Caco-2 (cell line): ENCODE data around the gene KIF6. TPM values are rescaled to one million over a fixed set of nuclear protein-coding genes. Genes with fewer than 3 reads are reported as not detected.

ENCODE experiments used
- BruUV-seq: library from RNA; stranded (reverse); fragments of 400-500 nt; replicated peaks from 2 replicates; lab custom pipeline; 2021; lab: Mats Ljungman, UMichigan
- CTCF ChIA-PET: fragments of 300-600 bp; sonication (Branson Sonifier 250); formaldehyde crosslinking; loops from one replicate; lab custom pipeline; 2022; ENCODE audit warnings: antibody characterized with exemption; lab: Charles Lee
- POLR2A ChIA-PET: fragments of 300-600 bp; sonication (Branson Sonifier 250); formaldehyde crosslinking; loops from one replicate; lab custom pipeline; 2022; ENCODE audit warnings: antibody characterized with exemption; lab: Charles Lee
- DNase-seq, 2 experiments: peaks; one replicate each; pipeline versions ENCODE4 v3.0.0 to v3.0.0-alpha.2; 2020 to 2022
- H3K27me3 ChIP-seq: replicated peaks from 2 replicates; pipeline ENCODE4 v1.6.0; 2011; ENCODE audit warnings: low read length; ENCODE audit not compliant: control insufficient read depth, insufficient read depth
- H3K36me3 ChIP-seq: 2 replicates; pipeline ENCODE4 v1.5.1; 2011; ENCODE audit warnings: low read length; ENCODE audit not compliant: control insufficient read depth, insufficient read depth
- H3K4me1 ChIP-seq: fragments of 250-450 bp; sonication (Bioruptor Pico); 2 replicates; pipeline ENCODE4 v1.5.1; 2020; ENCODE audit warnings: mild to moderate bottlenecking
- H3K4me3 ChIP-seq: 2 replicates; pipeline ENCODE4 v1.5.1; 2011; ENCODE audit warnings: low read depth, mild to moderate bottlenecking, control low read depth, low read length
- H3K9me3 ChIP-seq: fragments of 250-450 bp; sonication (Bioruptor Pico); 2 replicates; pipeline ENCODE4 v1.5.1; 2020; ENCODE audit warnings: mild to moderate bottlenecking, moderate library complexity
- H3K27ac Mint-ChIP-seq: one replicate; pipeline ENCODE4 v1.8.0; 2022; ENCODE audit warnings: mixed read lengths; ENCODE audit not compliant: unreplicated experiment
- H3K27me3 Mint-ChIP-seq: one replicate; pipeline ENCODE4 v1.8.0; 2022; ENCODE audit warnings: mixed read lengths; ENCODE audit not compliant: insufficient read depth, unreplicated experiment
- H3K36me3 Mint-ChIP-seq: one replicate; pipeline ENCODE4 v1.8.0; 2022; ENCODE audit warnings: mild to moderate bottlenecking, mixed read lengths; ENCODE audit not compliant: insufficient read depth, unreplicated experiment
- H3K4me1 Mint-ChIP-seq: one replicate; pipeline ENCODE4 v1.8.0; 2022; ENCODE audit warnings: low read depth, mixed read lengths; ENCODE audit not compliant: unreplicated experiment
- H3K4me3 Mint-ChIP-seq: one replicate; pipeline ENCODE4 v1.8.0; 2022; ENCODE audit warnings: mild to moderate bottlenecking, moderate library complexity, mixed read lengths; ENCODE audit not compliant: unreplicated experiment
- H3K9me3 Mint-ChIP-seq: one replicate; pipeline ENCODE4 v1.8.0; 2022; ENCODE audit warnings: mixed read lengths; ENCODE audit not compliant: unreplicated experiment
- CTCF ChIP-seq, 2 experiments: fragments of 200-600 bp in 1 of 2; IDR thresholded peaks; 1 replicate in 1 of 2; 2 replicates in 1 of 2; pipeline versions ENCODE4 v1.5.1 to v1.8.0; 2011 to 2022; ENCODE audit warnings: antibody characterized with exemption in 1 of 2, control low read depth in 1 of 2, inconsistent platforms in 1 of 2, low read depth in 1 of 2, low read length in 1 of 2, mild to moderate bottlenecking in 1 of 2, moderate library complexity in 1 of 2; ENCODE audit not compliant: insufficient read depth in 1 of 2, severe bottlenecking in 1 of 2, unreplicated experiment in 1 of 2
- intact Hi-C: fragments of 100-400 bp; cut with micrococcal nuclease; formaldehyde crosslinking; loops from one replicate; pipeline ENCODE4 v1.10.0; 2022; ENCODE audit not compliant: unreplicated experiment
- total RNA-seq: library from RNA; stranded (reverse); gene quantifications from 2 replicates; pipeline ENCODE4 v1.2.3, GENCODE V29; 2022

KIF6 gene
- total RNA-seq, 1 experiment from 2014 or later: not detected

GRCh38 chr6:39428152-39428551, 297.1 kb downstream of the KIF6 start:
- Mint-ChIP-seq H3K27me3 (peaks cover 4% of the 10 kb centered on the region), H3K36me3 (no peaks in the 10 kb centered on the region), H3K4me1 (no peaks in the 10 kb centered on the region), H3K4me3 (no peak overlapping the region), H3K27ac (no peak overlapping the region), H3K9me3 (no peaks in the 10 kb centered on the region)
- no TSS peak for BruUV-seq
- Histone ChIP-seq H3K4me3 (no peak overlapping the region), H3K36me3 (no peaks in the 10 kb centered on the region), H3K9me3 (no peaks in the 10 kb centered on the region), H3K27me3 (no peaks in the 10 kb centered on the region), H3K4me1 (no peaks in the 10 kb centered on the region)
- no peak for DNase-seq
- ChIA-PET CTCF (no interaction called here), POLR2A (no interaction called here)
- TF ChIP-seq CTCF (IDR thresholded peaks at IDR 0.05; ENCODE audit: insufficient read depth in 1 of 2, low read depth in 1 of 2, low read length in 1 of 2, severe bottlenecking in 1 of 2, unreplicated experiment in 1 of 2): no peak
- intact Hi-C loops: no loop called here

GRCh38 chr6:39426073-39426456, 299.1 kb downstream of the KIF6 start:
- Mint-ChIP-seq H3K27ac (no peak overlapping the region), H3K27me3 (peaks cover 11% of the 10 kb centered on the region), H3K36me3 (no peaks in the 10 kb centered on the region), H3K4me3 (no peak overlapping the region), H3K9me3 (no peaks in the 10 kb centered on the region), H3K4me1 (no peaks in the 10 kb centered on the region)
- no peak overlapping the region for H3K4me3 ChIP-seq
- ChIA-PET POLR2A (no interaction called here), CTCF (no interaction called here)
- H3K4me1 ChIP-seq: no peaks in the 10 kb centered on the region
- no peaks in the 10 kb centered on the region for H3K9me3 ChIP-seq
- DNase-seq: no peak
- TF ChIP-seq CTCF (IDR thresholded peaks at IDR 0.05; ENCODE audit: insufficient read depth in 1 of 2, low read depth in 1 of 2, low read length in 1 of 2, severe bottlenecking in 1 of 2, unreplicated experiment in 1 of 2): no peak
- BruUV-seq: no TSS peak
- H3K27me3 ChIP-seq: no peaks in the 10 kb centered on the region
- H3K36me3 ChIP-seq: no peaks in the 10 kb centered on the region
- intact Hi-C loops: no loop called here

GRCh38 chr6:39425346-39426072, 299.7 kb downstream of the KIF6 start:
- Histone ChIP-seq H3K4me1 (no peaks in the 10 kb centered on the region), H3K9me3 (no peaks in the 10 kb centered on the region), H3K27me3 (no peaks in the 10 kb centered on the region), H3K4me3 (no peak overlapping the region), H3K36me3 (no peaks in the 10 kb centered on the region)
- POLR2A ChIA-PET: no interaction called here
- Mint-ChIP-seq H3K27ac (no peak overlapping the region), H3K4me1 (no peaks in the 10 kb centered on the region), H3K36me3 (no peaks in the 10 kb centered on the region), H3K27me3 (peaks cover 11% of the 10 kb centered on the region), H3K4me3 (no peak overlapping the region), H3K9me3 (no peaks in the 10 kb centered on the region)
- TF ChIP-seq CTCF (IDR thresholded peaks at IDR 0.05; ENCODE audit: insufficient read depth in 1 of 2, low read depth in 1 of 2, low read length in 1 of 2, severe bottlenecking in 1 of 2, unreplicated experiment in 1 of 2): no peak
- CTCF ChIA-PET: no interaction called here
- no TSS peak for BruUV-seq
- DNase-seq: no peak
- intact Hi-C loops: no loop called here
